K562 (cell line): ENCODE measurements around the gene TNIK. TPM values are rescaled to one million over a fixed set of nuclear protein-coding genes. Genes with fewer than 3 reads are reported as not detected.

ENCODE experiments used
- ATAC-seq: fragments of 200-7000 bp; cut with Tn5 transposase; 3 replicates; pipeline ENCODE4 v1.9.1; 2020; ENCODE audit warnings: moderate library complexity
- BruUV-seq: library from RNA; stranded (reverse); fragments of 400-500 nt; replicated peaks from 2 replicates; lab custom pipeline; 2021; lab: Mats Ljungman, UMichigan
- CTCF ChIA-PET: fragments of 300-600 bp; formaldehyde crosslinking; extraction: SDS; loops from one replicate; lab custom pipeline; 2021; ENCODE audit warnings: low intra/inter-chr PET ratio; lab: Yijun Ruan, JAX
- POLR2A ChIA-PET: fragments of 300-600, 350-650 bp; sonication (Branson Sonifier 250); formaldehyde crosslinking; extraction: SDS; loops from one replicate; lab custom pipeline; 2021; ENCODE audit warnings: antibody characterized with exemption, inconsistent platforms; lab: Yijun Ruan, JAX
- DNase-seq, 4 experiments: peaks; one replicate each; pipeline versions ENCODE4 v3.0.0 to v3.0.0-alpha.2; 2011 to 2018; ENCODE audit warnings: low spot score in 3 of 4, mixed read lengths in 3 of 4; ENCODE audit errors: extremely low read depth in 1 of 4
- FAIRE-seq: peaks from 2 replicates; lab custom pipeline; 2011; peaks lifted over from hg19 to GRCh38; lab: Jason Lieb, UNC
- H2AFZ ChIP-seq: 2 replicates; pipeline ENCODE4 v1.6.0; 2011; ENCODE audit warnings: low read depth, low read length, control low read depth, inconsistent platforms
- H3K27ac ChIP-seq: fragments of 200-600 bp; 3 replicates; pipeline ENCODE4 v1.8.0; 2011; ENCODE audit warnings: low read depth, mild to moderate bottlenecking, control low read depth, inconsistent platforms, low read length, moderate library complexity, mixed read lengths; ENCODE audit errors: extremely low read depth
- H3K27me3 ChIP-seq, 2 experiments: fragments of 300-600 bp in 1 of 2; 2 replicates in 1 of 2; 3 replicates in 1 of 2; pipeline versions ENCODE4 v1.6.0 to v1.8.0; 2011; ENCODE audit warnings: inconsistent platforms in 2 of 2, low read length in 2 of 2, mild to moderate bottlenecking in 1 of 2, mixed read lengths in 1 of 2, moderate library complexity in 1 of 2; ENCODE audit not compliant: control insufficient read depth in 2 of 2, insufficient read depth in 2 of 2
- H3K36me3 ChIP-seq: fragments of 300-600 bp; 3 replicates; pipeline ENCODE4 v1.8.0; 2011; ENCODE audit warnings: mild to moderate bottlenecking, low read length, inconsistent platforms; ENCODE audit not compliant: control insufficient read depth, insufficient read depth
- H3K4me1 ChIP-seq, 2 experiments: fragments of 200-600 bp in 1 of 2; replicated peaks in 1 of 2; 2 replicates in 1 of 2; 3 replicates in 1 of 2; pipeline versions ENCODE4 v1.5.1 to v1.8.0; 2011; ENCODE audit warnings: inconsistent platforms in 2 of 2, low read length in 2 of 2, mild to moderate bottlenecking in 1 of 2, mixed read lengths in 1 of 2, moderate library complexity in 1 of 2; ENCODE audit not compliant: control insufficient read depth in 2 of 2, insufficient read depth in 2 of 2
- H3K4me2 ChIP-seq: 2 replicates; pipeline ENCODE4 v1.6.1; 2011; ENCODE audit warnings: low read length, control low read depth, inconsistent platforms, mixed read lengths; ENCODE audit not compliant: insufficient read depth
- H3K4me3 ChIP-seq: fragments of 200-600 bp; sonication (generic), shearing (Covaris generic); 2 replicates; pipeline ENCODE4 v1.5.1; 2016; ENCODE audit warnings: control low read depth, inconsistent platforms
- H3K79me2 ChIP-seq: fragments of 200-600 bp; 3 replicates; pipeline ENCODE4 v1.8.0; 2011; ENCODE audit warnings: low read length, inconsistent platforms; ENCODE audit not compliant: control insufficient read depth, insufficient read depth
- H3K9ac ChIP-seq, 2 experiments: 2 replicates each; pipeline versions ENCODE4 v1.6.0 to v1.6.1; 2011; ENCODE audit warnings: low read depth in 2 of 2, low read length in 2 of 2, control low read depth in 1 of 2, inconsistent platforms in 1 of 2, mild to moderate bottlenecking in 1 of 2, mixed read lengths in 1 of 2; ENCODE audit not compliant: insufficient read depth in 1 of 2
- H3K9me1 ChIP-seq: one replicate; pipeline ENCODE4 v1.6.0; 2011; ENCODE audit warnings: inconsistent platforms, mild to moderate bottlenecking, low read length, moderate library complexity; ENCODE audit not compliant: control insufficient read depth, insufficient read depth
- H3K9me3 ChIP-seq: replicated peaks from 2 replicates; pipeline ENCODE4 v1.5.1; 2011; ENCODE audit warnings: low read depth, low read length, inconsistent platforms; ENCODE audit not compliant: control insufficient read depth, insufficient read depth
- H4K20me1 ChIP-seq: replicated peaks from 2 replicates; pipeline ENCODE4 v1.6.1; 2011; ENCODE audit warnings: low read length, inconsistent platforms, mixed read lengths; ENCODE audit not compliant: control insufficient read depth, insufficient read depth
- ELF2 ChIP-seq: fragments of 250-450 bp; sonication (Bioruptor Pico); IDR thresholded peaks from 2 replicates; pipeline ENCODE4 v1.5.0; 2021; ENCODE audit warnings: mild to moderate bottlenecking
- FOS ChIP-seq: IDR thresholded peaks from 3 replicates; pipeline ENCODE4 v1.6.1; 2011; ENCODE audit not compliant: insufficient read length; ENCODE audit errors: extremely low read depth
- HDAC1 ChIP-seq, 2 experiments: fragments of 450-650 bp; IDR thresholded peaks; 2 replicates each; pipeline ENCODE4 v1.6.1; 2016 to 2017; ENCODE audit warnings: inconsistent platforms in 1 of 2, mild to moderate bottlenecking in 1 of 2, moderate library complexity in 1 of 2
- ILK ChIP-seq: fragments of 450-650 bp; IDR thresholded peaks from 2 replicates; pipeline ENCODE4 v1.6.1; 2016; ENCODE audit warnings: missing genetic modification characterization, low read depth, mild to moderate bottlenecking, missing compliant biosample characterization, moderate library complexity, borderline replicate concordance
- JUND ChIP-seq, 2 experiments: IDR thresholded peaks; 2 replicates in 1 of 2; 3 replicates in 1 of 2; pipeline ENCODE4 v1.6.1; 2011; ENCODE audit warnings: borderline replicate concordance in 2 of 2, low read depth in 2 of 2, low read length in 2 of 2, improper control_type of control experiment in 1 of 2, missing biosample characterization in 1 of 2, missing genetic modification characterization in 1 of 2, missing genetic modification reagents in 1 of 2
- PRMT5 ChIP-seq: sonication (generic); formaldehyde crosslinking; IDR thresholded peaks from 2 replicates; pipeline ENCODE4 v1.5.0; 2020; ENCODE audit warnings: missing genetic modification reagents
- TSC22D4 ChIP-seq: fragments of 450-650 bp; IDR thresholded peaks from 2 replicates; pipeline ENCODE4 v1.6.1; 2016; ENCODE audit warnings: missing genetic modification characterization, missing biosample characterization, control low read depth
- ZNF407 ChIP-seq: fragments of 450-650 bp; IDR thresholded peaks from 2 replicates; pipeline ENCODE4 v1.6.1; 2016; ENCODE audit warnings: low read depth
- ZNF408 ChIP-seq: fragments of 250-450 bp; sonication (Bioruptor Pico); IDR thresholded peaks from 2 replicates; pipeline ENCODE4 v1.4.0; 2020; ENCODE audit warnings: low read depth, mild to moderate bottlenecking, moderate library complexity
- ZNF707 ChIP-seq: fragments of 250-450 bp; sonication (Bioruptor Pico); conservative IDR thresholded peaks from 2 replicates; pipeline ENCODE4 v1.8.0; 2022; ENCODE audit warnings: inconsistent platforms, mild to moderate bottlenecking, moderate library complexity
- in situ Hi-C: fragments of 300-500 bp; cut with MboI; formaldehyde crosslinking; loops from 4 replicates; pipeline ENCODE4 v1.15.0; 2018; ENCODE audit warnings: inconsistent platforms, mixed read lengths
- intact Hi-C: fragments of 100-400 bp; cut with micrococcal nuclease; formaldehyde crosslinking; loops from 2 replicates; pipeline ENCODE4 v1.14.2; 2022
- polyA plus RNA-seq, 8 experiments: library from polyadenylated mRNA; depleted of rRNA in 4 of 8; stranded (reverse) in 5 of 8; unstranded in 3 of 8; fragments of >200 nt; fragmentation: Nextera tagmentation in 2 of 8; fragmentation: Illumina TruSeq in 1 of 8; extraction: Ambion mirVana in 2 of 8; extraction: Trizol in 1 of 8; gene quantifications; 2 replicates each; pipeline versions ENCODE4 v1.2.1 to v1.2.3, GENCODE V29; 2011 to 2014; ENCODE audit warnings: inconsistent platforms in 1 of 8, missing spikeins in 1 of 8
- total RNA-seq, 7 experiments: library from RNA; depleted of rRNA in 6 of 7; stranded (reverse); fragments of >200 nt in 6 of 7; fragmentation: Illumina TruSeq in 2 of 7; extraction: Trizol in 2 of 7; gene quantifications; 2 replicates each; pipeline versions ENCODE4 v1.2.1 to v1.2.3, GENCODE V29; 2011 to 2021; ENCODE audit warnings: low replicate concordance in 1 of 7
- TF ChIP-seq, protein P1 (sequence below): sonication (generic); formaldehyde crosslinking; IDR thresholded peaks from 2 replicates; pipeline ENCODE4 v1.8.0; 2023; ENCODE audit warnings: mild to moderate bottlenecking, missing genetic modification reagents

TNIK gene
- total and polyA plus RNA-seq, 9 of the 15 experiments (the other 6 are each of a cell fraction or from before 2014, with no cell fraction given): 6.6 to 39.0 (median 24.7) TPM

DNA sequence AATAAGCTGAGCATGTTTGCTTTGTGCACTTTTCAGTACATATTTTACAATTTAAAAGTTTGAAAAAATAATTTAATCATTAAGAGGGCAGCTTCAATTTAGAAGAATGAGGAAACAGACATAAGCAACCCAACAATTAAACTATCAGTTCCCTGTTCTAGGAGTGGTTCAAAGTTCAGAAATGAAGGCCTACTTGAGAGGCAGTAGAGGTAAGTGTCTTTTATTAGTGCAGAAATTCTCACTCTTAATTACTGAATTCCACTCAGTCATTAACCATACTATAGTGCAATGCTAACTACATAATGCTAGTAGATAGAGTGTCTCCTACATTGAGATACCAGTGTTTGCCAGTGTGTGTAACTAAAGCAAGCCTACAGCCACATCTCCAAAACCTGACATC lies 73.1 kb downstream of the TNIK start:
- ChIA-PET CTCF (no interaction called here), POLR2A (interaction anchor here (1.1 kb wide), 1 partner anchor 12 kb away, joined by 5 read pairs; no protein-coding TSS in a partner anchor)
- Histone ChIP-seq H3K9me1 (no peaks in the 10 kb centered on the region), H3K27ac (no peak overlapping the region), H3K4me2 (no peak overlapping the region), H3K27me3 (no peaks in the 10 kb centered on the region), H4K20me1 (peaks cover 3% of the 10 kb centered on the region; the same call in 1 of the 2 replicates), H3K4me3 (no peak overlapping the region), H3K9me3 (0 out of 2 replicates have a peak, but pooled peaks cover 1% of the 10 kb centered on the region), H3K9ac (no peak overlapping the region), H3K4me1 (no peaks in the 10 kb centered on the region; a peak in 1 of 5 replicates), H3K36me3 (no peaks in the 10 kb centered on the region; the same call in 2 of the 3 replicates), H3K79me2 (peaks cover 34% of the 10 kb centered on the region), H2AFZ (no peak overlapping the region)
- intact Hi-C loops: no loop called here
- DNase-seq (no peak), FAIRE-seq (no peak), ATAC-seq (no peak)
- no TSS peak for BruUV-seq
- in situ Hi-C loops: no loop called here
- TF ChIP-seq ZNF407 (no peak), JUND (IDR thresholded peaks at IDR 0.05; ENCODE audit: borderline replicate concordance, low read depth, low read length) (no peak), JUND (tag; IDR thresholded peaks at IDR 0.05; ENCODE audit: borderline replicate concordance, low read depth, low read length) (no peak), ZNF408 (CRISPR knock-in tag) (no peak), ELF2 (CRISPR knock-in tag) (no peak), TSC22D4 (tag) (no peak), FOS (no peak), PRMT5 (CRISPR knock-in tag) (no peak), ILK (tag) (no peak), HDAC1 (IDR thresholded peaks at IDR 0.05) (no peak), ZNF707 (CRISPR knock-in tag) (no peak)
- TF ChIP-seq, protein P1, sequence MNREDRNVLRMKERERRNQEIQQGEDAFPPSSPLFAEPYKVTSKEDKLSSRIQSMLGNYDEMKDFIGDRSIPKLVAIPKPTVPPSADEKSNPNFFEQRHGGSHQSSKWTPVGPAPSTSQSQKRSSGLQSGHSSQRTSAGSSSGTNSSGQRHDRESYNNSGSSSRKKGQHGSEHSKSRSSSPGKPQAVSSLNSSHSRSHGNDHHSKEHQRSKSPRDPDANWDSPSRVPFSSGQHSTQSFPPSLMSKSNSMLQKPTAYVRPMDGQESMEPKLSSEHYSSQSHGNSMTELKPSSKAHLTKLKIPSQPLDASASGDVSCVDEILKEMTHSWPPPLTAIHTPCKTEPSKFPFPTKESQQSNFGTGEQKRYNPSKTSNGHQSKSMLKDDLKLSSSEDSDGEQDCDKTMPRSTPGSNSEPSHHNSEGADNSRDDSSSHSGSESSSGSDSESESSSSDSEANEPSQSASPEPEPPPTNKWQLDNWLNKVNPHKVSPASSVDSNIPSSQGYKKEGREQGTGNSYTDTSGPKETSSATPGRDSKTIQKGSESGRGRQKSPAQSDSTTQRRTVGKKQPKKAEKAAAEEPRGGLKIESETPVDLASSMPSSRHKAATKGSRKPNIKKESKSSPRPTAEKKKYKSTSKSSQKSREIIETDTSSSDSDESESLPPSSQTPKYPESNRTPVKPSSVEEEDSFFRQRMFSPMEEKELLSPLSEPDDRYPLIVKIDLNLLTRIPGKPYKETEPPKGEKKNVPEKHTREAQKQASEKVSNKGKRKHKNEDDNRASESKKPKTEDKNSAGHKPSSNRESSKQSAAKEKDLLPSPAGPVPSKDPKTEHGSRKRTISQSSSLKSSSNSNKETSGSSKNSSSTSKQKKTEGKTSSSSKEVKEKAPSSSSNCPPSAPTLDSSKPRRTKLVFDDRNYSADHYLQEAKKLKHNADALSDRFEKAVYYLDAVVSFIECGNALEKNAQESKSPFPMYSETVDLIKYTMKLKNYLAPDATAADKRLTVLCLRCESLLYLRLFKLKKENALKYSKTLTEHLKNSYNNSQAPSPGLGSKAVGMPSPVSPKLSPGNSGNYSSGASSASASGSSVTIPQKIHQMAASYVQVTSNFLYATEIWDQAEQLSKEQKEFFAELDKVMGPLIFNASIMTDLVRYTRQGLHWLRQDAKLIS (CRISPR knock-in tag): no peak
